Measurements from ENCODE around the gene HESX1. TPM values are rescaled to one million over a fixed set of nuclear protein-coding genes. Genes with fewer than 3 reads are reported as not detected.

Gene HESX1
- total RNA-seq, 1 experiment from 2014 or later = 1.3 TPM

DNA sequence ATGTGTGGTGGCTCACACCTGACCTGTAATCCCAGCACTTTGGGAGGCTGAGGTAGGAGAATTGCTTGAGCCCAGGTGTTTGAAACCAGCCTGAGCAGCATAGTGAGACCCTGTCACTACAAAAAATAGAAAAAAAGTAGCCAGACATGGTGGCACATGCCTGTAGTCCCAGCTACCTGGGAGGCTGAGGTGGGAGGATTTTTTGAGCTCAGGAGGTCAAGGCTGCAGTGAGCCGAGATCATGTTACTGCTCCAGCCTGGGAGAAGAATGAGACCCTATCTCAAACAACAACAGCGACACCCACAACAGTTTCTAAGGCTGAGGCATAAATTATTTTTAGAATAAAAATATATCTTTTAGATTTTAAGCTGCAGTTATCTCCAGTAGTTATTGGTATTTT is 34.0 kb upstream of the HESX1 start:
- Mint-ChIP-seq H3K27me3 (ENCODE audit: insufficient read depth, unreplicated experiment) (no peaks in the 10 kb centered on the region), H3K9me3 (ENCODE audit: unreplicated experiment) (no peaks in the 10 kb centered on the region), H3K27ac (ENCODE audit: low read depth, unreplicated experiment) (no peak overlapping the region), H3K4me1 (ENCODE audit: insufficient read depth, unreplicated experiment) (peaks cover 5% of the 10 kb centered on the region), H3K36me3 (ENCODE audit: insufficient read depth, unreplicated experiment) (peaks cover 16% of the 10 kb centered on the region), H3K4me3 (ENCODE audit: unreplicated experiment) (no peak overlapping the region)
- intact Hi-C loops (cut with micrococcal nuclease) = no loop called here
- TF ChIP-seq, protein P1, sequence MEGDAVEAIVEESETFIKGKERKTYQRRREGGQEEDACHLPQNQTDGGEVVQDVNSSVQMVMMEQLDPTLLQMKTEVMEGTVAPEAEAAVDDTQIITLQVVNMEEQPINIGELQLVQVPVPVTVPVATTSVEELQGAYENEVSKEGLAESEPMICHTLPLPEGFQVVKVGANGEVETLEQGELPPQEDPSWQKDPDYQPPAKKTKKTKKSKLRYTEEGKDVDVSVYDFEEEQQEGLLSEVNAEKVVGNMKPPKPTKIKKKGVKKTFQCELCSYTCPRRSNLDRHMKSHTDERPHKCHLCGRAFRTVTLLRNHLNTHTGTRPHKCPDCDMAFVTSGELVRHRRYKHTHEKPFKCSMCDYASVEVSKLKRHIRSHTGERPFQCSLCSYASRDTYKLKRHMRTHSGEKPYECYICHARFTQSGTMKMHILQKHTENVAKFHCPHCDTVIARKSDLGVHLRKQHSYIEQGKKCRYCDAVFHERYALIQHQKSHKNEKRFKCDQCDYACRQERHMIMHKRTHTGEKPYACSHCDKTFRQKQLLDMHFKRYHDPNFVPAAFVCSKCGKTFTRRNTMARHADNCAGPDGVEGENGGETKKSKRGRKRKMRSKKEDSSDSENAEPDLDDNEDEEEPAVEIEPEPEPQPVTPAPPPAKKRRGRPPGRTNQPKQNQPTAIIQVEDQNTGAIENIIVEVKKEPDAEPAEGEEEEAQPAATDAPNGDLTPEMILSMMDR (IDR thresholded peaks at IDR 0.05; ENCODE audit: unreplicated experiment) = no peak
- POLR2A ChIA-PET = interaction anchor here (1.2 kb wide), 1 partner anchor 34 kb away, joined by 3 read pairs; no protein-coding TSS in a partner anchor
- CTCF ChIA-PET = interaction anchor here (0.8 to 1.1 kb wide), 2 partner anchors 11 to 64 kb away, joined by 3 to 12 read pairs; no protein-coding TSS in a partner anchor
- no peak for DNase-seq (ENCODE audit: unreplicated experiment)
- no TSS peak for BruUV-seq (replicated peaks)

DNA sequence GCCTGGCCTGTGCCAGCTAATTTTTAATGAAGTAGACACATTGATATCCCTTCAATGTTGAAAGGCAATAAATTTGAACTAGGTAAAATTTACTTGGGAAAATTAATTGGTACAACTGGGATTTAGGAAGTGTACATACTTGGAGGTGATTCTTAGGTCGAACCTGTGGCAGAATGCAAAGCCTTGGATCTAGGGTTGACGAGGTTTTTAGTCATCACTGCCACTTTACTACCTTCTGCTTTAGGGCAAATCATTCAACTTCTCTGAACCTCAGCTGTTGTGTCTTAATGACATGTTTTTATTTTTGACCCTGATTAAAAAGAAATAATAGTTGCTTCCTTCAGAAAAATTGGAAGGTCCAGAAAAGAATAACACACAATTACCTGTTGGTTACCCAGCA is 30.2 kb upstream of the HESX1 start:
- no peaks in the 10 kb centered on the region for H3K27me3 Mint-ChIP-seq (ENCODE audit: insufficient read depth, unreplicated experiment)
- POLR2A ChIA-PET = interaction anchor here (1.1 kb wide), 1 partner anchor 584 kb away, joined by 3 read pairs; no protein-coding TSS in a partner anchor
- peak overlapping the region; percentile 84 for H3K4me3 Mint-ChIP-seq (ENCODE audit: unreplicated experiment)
- intact Hi-C loops (cut with micrococcal nuclease) = no loop called here
- no peaks in the 10 kb centered on the region for H3K36me3 Mint-ChIP-seq (ENCODE audit: insufficient read depth, unreplicated experiment)
- H3K27ac Mint-ChIP-seq (ENCODE audit: low read depth, unreplicated experiment) = no peak overlapping the region
- peak; percentile 13 for DNase-seq (ENCODE audit: unreplicated experiment)
- no peaks in the 10 kb centered on the region for H3K9me3 Mint-ChIP-seq (ENCODE audit: unreplicated experiment)
- H3K4me1 Mint-ChIP-seq (ENCODE audit: insufficient read depth, unreplicated experiment) = peaks cover 11% of the 10 kb centered on the region
- CTCF ChIA-PET = interaction anchor here (0.6 to 0.9 kb wide), 2 partner anchors 17 to 130 kb away, joined by 3 read pairs; no protein-coding TSS in a partner anchor
- TF ChIP-seq, protein P1 (IDR thresholded peaks at IDR 0.05; ENCODE audit: unreplicated experiment) = no peak
- BruUV-seq (replicated peaks) = no TSS peak

DNA sequence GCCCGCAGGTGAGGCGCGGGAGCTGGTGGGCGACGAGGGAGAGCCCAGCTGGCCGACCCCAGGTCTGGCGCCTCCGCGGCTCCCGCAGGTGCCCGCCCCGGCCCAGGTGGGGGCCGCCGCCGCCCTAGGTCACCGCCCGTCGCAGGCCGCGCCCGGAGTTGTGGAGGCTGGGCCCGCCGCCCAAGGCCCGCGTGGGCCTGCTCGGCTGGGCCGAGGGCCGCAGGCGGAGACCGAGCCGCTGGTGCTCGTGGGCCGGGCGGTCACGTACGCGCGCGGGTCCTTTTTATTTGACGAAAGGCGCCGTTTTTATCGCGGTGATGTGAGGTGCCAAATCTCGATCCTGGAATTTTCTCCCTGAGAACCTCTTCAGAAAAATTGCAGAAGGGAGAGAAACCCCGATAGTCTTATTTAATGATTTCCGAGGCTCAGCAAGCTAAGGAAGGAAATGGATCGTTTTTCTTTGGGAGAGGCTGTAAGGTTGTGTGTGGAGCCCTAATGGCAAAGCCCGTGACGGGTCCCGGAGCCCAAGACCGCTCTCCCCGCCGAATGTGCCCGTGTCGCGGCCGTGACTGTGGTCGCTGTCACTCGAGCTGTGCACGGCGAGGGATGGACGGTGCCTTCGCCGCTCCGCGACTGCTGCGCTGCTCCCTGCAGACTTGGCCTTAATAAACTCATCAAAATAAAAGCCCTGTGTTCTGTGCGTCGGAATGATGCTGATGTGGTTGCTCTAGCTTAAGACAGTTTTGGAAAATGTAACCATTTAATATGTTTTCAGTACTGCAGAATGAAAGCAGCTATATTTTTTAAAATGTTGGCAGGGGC is 28.4 kb upstream of the HESX1 start:
- Mint-ChIP-seq H3K27ac (ENCODE audit: low read depth, unreplicated experiment) (peak overlapping the region; percentile 35), H3K36me3 (ENCODE audit: insufficient read depth, unreplicated experiment) (no peaks in the 10 kb centered on the region), H3K27me3 (ENCODE audit: insufficient read depth, unreplicated experiment) (no peaks in the 10 kb centered on the region), H3K4me3 (ENCODE audit: unreplicated experiment) (peak overlapping the region; percentile 84), H3K4me1 (ENCODE audit: insufficient read depth, unreplicated experiment) (peaks cover 11% of the 10 kb centered on the region), H3K9me3 (ENCODE audit: unreplicated experiment) (no peaks in the 10 kb centered on the region)
- TF ChIP-seq, protein P1 (IDR thresholded peaks at IDR 0.05; ENCODE audit: unreplicated experiment) = no peak
- intact Hi-C loops (cut with micrococcal nuclease) = loop anchor here (5.0 kb wide), 1 partner anchor 221 kb away; no protein-coding TSS in a partner anchor
- CTCF ChIA-PET = interaction anchor here (0.6 to 3.0 kb wide), 6 partner anchors 25 to 1961 kb away, joined by 3 to 18 read pairs (median 6); no protein-coding TSS in a partner anchor
- POLR2A ChIA-PET = interaction anchor here (0.6 to 3.6 kb wide), 31 partner anchors 8 to 805 kb away, joined by 3 to 33 read pairs (median 4); partner anchors contain the start of genes ARF4, PDE12, SPATA12 and TASOR
- no TSS peak for BruUV-seq (replicated peaks)
- DNase-seq (ENCODE audit: unreplicated experiment) = peak; percentile 49
